Panc1 (cell line): ENCODE measurements around the gene IFT52.

ENCODE experiments used
- CTCF ChIP-seq: fragments of 450-650 bp; IDR thresholded peaks from 2 replicates; pipeline ENCODE4 v1.5.1; 2017; ENCODE audit warnings: mild to moderate bottlenecking
- POLR2AphosphoS5 ChIP-seq: IDR thresholded peaks from 2 replicates; pipeline ENCODE4 v1.6.1; 2012; ENCODE audit warnings: mild to moderate bottlenecking, low read depth, low read length, moderate library complexity
- REST ChIP-seq, 2 experiments: IDR thresholded peaks; 2 replicates each; pipeline ENCODE4 v1.6.1; 2011 to 2012; ENCODE audit warnings: low read depth in 2 of 2, control low read depth in 1 of 2, low read length in 1 of 2, mild to moderate bottlenecking in 1 of 2, moderate library complexity in 1 of 2; ENCODE audit not compliant: insufficient read depth in 1 of 2

- TF ChIP-seq CTCF (no peak), REST (IDR thresholded peaks at IDR 0.05; ENCODE audit: insufficient read depth in 1 of 2, low read depth in 2 of 2, low read length in 1 of 2) (no peak), POLR2AphosphoS5 (no peak)
Observed at GRCh38 chr20:43572891-43573290, 17.8 kb upstream of the IFT52 start.
